HG03432 (cell line): ENCODE results near the gene CPA1.
"Not testable (repeated sequence)": the region's sequence is repeated elsewhere in the genome, so short reads cannot be mapped to it uniquely, and the experiment has no call there.

Source experiments
- ATAC-seq: cut with Tn5 transposase; IDR thresholded peaks from one replicate; pipeline ENCODE4 v1.9.1; 2021; ENCODE audit warnings: mild to moderate bottlenecking, moderate library complexity; ENCODE audit not compliant: unreplicated experiment

CPA1 gene

DNA sequence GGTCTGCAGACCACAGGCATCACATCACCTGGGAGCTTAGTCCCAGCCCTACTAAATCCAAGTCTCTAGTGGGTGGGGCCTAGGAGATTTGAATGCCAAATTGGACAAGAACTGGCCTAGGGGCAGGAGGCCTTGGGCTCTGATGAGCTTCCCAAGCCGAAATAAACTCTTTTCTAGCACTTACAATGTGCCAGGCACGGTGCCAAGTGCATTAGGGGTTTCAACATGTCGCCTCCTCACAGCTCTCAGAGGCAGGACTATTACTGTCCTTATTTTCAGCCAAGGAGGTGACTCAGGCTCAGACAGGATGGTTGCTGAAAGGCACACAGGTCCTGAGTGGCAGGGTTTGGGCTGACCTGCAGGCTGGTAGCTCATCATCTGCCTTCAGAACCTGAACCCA, 9.2 kb upstream of the CPA1 start:
- no peak for ATAC-seq

GRCh38 chr7:130372402-130373165, 7.7 kb upstream of the CPA1 start:
- ATAC-seq = no peak

- no peak for ATAC-seq
Observed at GRCh38 chr7:130374507-130374906, 5.8 kb upstream of the CPA1 start.

DNA sequence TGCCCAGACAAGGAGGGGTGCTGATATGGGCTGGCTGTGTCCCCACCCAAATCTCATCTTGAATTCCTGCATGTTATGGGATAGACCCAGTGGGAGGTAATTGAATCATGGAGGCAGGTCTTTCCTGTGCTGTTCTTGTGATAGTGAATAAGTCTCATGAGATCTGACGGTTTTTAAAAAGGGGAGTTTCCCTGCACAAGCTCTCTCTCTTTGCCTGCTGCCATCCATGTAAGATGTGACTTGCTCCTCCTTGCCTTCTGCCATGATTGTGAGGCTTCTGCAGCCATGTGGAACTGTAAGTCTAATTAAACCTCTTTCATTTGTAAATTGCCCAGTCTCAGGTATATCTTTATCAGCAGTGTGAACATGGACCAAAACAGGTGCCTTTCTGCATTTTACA, 3.8 kb upstream of the CPA1 start:
- ATAC-seq = not testable (repeated sequence)

DNA sequence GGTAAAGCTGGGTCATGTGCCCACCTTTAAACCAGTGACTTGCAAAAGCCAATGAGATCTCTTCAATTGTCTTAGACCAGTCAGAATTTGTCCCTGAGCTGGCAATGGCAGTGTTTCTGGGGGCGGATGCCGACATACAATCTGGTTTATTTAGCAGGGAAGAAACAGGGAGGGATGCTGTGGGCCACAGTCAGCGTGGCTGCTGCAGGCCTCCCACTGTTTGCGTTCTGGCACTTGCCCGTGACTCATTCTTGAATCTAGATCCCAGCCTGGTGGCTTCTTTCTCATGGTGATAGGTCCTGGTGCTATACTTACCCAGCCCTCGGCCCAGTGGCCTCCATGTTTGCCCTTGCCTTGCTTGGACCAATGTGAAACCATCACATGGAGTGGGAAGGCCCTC, 3.1 kb upstream of the CPA1 start:
- ATAC-seq = no peak

GRCh38 chr7:130379019-130379418, 1.3 kb upstream of the CPA1 start:
- no peak for ATAC-seq

- ATAC-seq = no peak
Observed at GRCh38 chr7:130379532-130379920, 768 bp upstream of the CPA1 start.

DNA sequence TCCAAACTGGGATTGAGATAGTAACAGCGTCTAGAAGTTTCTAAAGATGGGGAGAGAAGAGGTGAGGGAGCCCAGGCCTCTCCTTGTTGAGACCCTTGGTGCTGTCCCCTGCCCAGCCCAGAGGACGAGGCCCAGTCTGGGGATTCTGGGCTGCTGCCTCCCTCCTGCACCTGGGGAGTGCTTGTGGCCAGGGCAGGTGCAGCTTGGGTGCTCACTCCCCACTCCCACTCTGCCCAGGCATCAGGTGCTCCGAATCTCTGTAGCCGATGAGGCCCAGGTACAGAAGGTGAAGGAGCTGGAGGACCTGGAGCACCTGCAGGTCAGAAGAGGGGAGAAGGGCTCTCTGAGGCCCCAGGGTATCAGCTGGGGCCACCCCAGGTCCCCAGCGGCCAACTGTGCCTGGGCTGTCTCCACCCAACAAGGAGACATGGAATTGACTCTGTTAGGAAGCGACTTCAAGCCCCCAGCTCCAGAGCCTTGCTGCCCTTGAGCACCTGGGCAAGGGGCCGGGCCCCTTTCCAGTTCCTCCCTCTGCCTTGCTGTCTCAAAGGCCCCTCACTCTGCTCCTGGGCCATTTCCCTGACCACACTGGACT, 664 bp downstream of the CPA1 start:
- no peak for ATAC-seq

- no peak for ATAC-seq
Observed at GRCh38 chr7:130381468-130382312, 1.4 kb downstream of the CPA1 start.

DNA sequence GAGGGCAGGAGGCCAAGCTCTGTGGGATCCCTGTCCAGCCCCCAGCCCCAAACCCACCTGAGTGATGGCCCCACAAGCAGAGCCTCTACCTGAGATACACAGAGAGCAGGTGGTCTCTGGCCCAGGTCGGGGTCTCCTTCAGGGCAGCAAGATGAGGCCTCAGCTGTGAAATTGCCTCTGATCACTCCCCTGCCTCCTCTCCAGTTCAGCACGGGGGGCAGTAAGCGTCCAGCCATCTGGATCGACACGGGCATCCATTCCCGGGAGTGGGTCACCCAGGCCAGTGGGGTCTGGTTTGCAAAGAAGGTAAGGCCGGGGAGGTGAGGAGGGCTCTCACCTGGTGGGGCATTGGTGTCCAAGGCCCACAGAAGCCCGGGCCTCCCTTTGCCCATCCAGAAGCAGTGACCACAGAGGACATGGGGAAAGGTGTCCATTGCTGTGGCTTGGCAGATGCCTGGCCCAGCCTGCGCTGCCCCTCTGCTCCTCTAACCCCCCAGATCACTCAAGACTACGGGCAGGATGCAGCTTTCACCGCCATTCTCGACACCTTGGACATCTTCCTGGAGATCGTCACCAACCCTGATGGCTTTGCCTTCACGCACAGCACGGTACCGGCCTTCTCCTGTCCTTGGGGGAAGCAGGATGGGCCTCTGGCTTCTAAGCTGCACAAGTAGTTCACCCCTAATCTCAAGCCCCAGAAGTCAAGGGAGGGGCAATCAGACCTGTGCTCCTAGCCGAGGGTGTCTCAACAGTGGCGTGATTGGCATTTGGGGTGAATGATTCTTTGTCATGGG, 3.1 kb downstream of the CPA1 start:
- no peak for ATAC-seq

GRCh38 chr7:130384371-130384801, 4.1 kb downstream of the CPA1 start:
- ATAC-seq = no peak

- no peak for ATAC-seq
Observed at GRCh38 chr7:130384841-130385599, 4.7 kb downstream of the CPA1 start.

DNA sequence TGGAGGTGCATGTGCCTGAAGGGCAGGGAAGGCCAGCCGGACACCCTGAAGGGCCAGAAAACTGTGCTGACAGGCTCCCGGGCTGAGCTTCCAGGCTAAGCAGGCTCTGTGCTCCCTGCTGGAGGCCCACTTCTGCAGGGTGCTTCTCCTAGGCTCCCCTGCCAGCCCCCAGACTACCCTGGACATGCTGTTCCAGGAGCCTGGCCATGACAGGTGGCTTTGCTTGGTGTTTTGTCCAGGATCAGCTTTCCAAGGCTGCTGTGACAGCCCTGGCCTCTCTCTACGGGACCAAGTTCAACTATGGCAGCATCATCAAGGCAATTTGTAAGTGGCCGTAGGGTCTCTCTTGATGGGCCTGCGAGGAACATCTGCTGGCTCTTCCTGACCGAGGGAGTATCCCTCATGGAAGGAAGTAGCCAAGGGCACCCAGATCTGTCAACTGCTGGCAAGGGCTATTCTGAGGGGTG, 5.3 kb downstream of the CPA1 start:
- ATAC-seq = no peak

DNA sequence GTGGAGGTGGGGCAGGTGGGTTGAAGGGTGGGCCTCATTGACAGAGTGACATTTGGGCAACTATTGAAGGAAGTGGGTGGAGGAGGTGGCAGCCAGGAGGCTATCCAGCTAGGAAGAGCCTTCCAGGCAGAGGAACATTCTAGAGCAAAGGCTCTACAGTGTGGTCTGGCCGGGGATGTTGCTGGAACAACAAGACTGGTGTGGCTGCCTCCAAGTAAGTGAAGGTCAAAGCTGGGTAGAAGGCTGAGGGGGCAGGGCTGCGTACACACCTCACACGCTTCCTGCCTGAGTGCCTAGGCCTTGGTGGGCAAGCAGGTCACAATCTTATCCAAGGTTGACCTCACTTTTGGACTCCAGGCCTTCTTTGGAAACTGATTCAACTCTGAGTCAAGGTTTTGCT, 6.6 kb downstream of the CPA1 start:
- no peak for ATAC-seq

DNA sequence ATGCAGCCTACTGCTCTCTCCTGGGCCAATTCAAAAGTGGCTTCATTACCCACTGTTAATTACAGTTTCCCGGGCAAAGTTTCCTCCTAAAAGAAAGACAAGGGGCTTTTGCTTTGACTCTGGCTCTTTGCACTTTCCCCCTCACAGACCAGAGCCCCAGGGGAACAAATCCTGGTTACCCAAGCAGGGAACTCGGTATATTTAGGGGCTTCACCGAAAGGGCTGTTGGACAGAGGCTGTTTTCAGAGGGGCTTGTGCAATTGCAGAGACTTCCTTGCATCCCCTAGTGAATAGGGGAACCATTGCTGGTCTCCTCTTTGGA, 7.0 kb downstream of the CPA1 start:
- no peak for ATAC-seq

DNA sequence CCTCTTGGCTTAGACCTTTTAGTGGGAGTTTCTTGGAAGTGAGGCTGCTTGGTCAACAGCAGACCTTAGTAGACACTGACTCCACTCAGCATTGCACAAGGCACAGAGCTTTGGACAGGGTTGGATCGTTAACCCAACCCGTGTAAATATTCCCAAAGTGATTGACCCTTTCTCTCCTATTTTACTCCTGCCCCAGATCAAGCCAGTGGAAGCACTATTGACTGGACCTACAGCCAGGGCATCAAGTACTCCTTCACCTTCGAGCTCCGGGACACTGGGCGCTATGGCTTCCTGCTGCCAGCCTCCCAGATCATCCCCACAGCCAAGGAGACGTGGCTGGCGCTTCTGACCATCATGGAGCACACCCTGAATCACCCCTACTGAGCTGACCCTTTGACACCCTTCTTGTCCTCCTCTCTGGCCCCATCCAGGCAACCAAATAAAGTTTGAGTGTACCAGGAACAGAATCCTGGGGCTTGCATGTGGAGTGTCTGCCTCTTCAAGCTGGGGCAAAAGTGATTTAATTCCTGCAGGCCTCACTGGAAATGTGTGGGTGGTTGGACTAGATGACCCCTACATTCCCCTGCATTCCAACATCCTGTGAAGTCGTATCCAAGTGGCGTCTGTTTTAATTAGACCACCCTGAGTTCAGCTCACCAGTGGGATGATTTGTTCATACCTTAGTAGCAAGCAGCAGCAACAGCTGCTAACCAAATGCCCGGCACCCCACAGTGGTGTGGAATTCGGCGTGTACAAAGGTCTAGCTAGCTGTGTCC, 7.5 kb downstream of the CPA1 start:
- no peak for ATAC-seq

- ATAC-seq = no peak
Observed at GRCh38 chr7:130388671-130389070, 8.4 kb downstream of the CPA1 start.

GRCh38 chr7:130390486-130390885, 10.2 kb downstream of the CPA1 start:
- ATAC-seq = no peak

DNA sequence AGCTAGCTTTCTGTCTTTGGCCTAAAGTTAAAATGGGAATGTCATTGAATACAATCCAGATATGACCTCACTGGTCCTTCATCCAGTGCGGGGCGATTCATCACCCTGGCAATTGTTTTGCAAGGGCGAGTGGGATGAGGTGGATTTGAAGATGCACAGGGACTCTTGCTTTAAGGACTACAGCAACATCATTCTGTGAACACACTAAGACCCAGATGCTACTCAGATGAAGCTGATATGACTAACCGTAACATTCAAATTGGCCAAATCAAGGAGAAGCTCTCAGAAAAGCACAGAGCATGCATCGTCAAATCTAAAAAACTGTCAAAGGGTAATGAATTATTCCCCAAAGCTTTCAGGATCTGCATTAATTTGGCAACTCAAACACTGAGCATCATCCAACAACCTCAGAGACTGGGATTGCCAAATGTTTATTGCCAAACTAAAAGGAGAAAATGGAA, 12.8 kb downstream of the CPA1 start:
- ATAC-seq = no peak
